ENCODE results near the gene NDFIP1. TPM values are rescaled to one million over a fixed set of nuclear protein-coding genes. Genes with fewer than 3 reads are reported as not detected.

The NDFIP1 gene
- total RNA-seq, 1 donor from 2014 or later, result 62.1 TPM

GRCh38 chr5:142120247-142120935 is 11.8 kb downstream of the NDFIP1 start:
- DNase-seq, result no peak
- Histone ChIP-seq H3K4me3 (no peak overlapping the region), H3K27me3 (ENCODE audit: low read depth) (no peaks in the 10 kb centered on the region), H3K36me3 (peaks cover 10% of the 10 kb centered on the region), H3K9me3 (replicated peaks) (peaks cover under 1% of the 10 kb centered on the region), H3K4me1 (peaks cover 75% of the 10 kb centered on the region), H3K27ac (replicated peaks) (no peak overlapping the region)
- intact Hi-C loops (cut with micrococcal nuclease), result no loop called here
- TF ChIP-seq CTCF (IDR thresholded peaks at IDR 0.05; ENCODE audit: borderline replicate concordance), result no peak

GRCh38 chr5:142122121-142122520 is 13.5 kb downstream of the NDFIP1 start:
- peaks cover 4% of the 10 kb centered on the region for H3K9me3 ChIP-seq (replicated peaks)
- H3K36me3 ChIP-seq, result peaks cover 10% of the 10 kb centered on the region
- no peak for TF ChIP-seq CTCF (IDR thresholded peaks at IDR 0.05; ENCODE audit: borderline replicate concordance)
- no peak overlapping the region for H3K4me3 ChIP-seq
- H3K27me3 ChIP-seq (ENCODE audit: low read depth), result no peaks in the 10 kb centered on the region
- DNase-seq, result no peak
- intact Hi-C loops (cut with micrococcal nuclease), result no loop called here
- peaks cover 69% of the 10 kb centered on the region for H3K4me1 ChIP-seq
- no peak overlapping the region for H3K27ac ChIP-seq (replicated peaks)

- peaks cover 4% of the 10 kb centered on the region for H3K9me3 ChIP-seq (replicated peaks)
- TF ChIP-seq CTCF (IDR thresholded peaks at IDR 0.05; ENCODE audit: borderline replicate concordance), result no peak
- intact Hi-C loops (cut with micrococcal nuclease), result no loop called here
- H3K4me3 ChIP-seq, result no peak overlapping the region
- no peak overlapping the region for H3K27ac ChIP-seq (replicated peaks)
- H3K27me3 ChIP-seq (ENCODE audit: low read depth), result no peaks in the 10 kb centered on the region
- peaks cover 10% of the 10 kb centered on the region for H3K36me3 ChIP-seq
- H3K4me1 ChIP-seq, result peaks cover 61% of the 10 kb centered on the region
- DNase-seq, result no peak
Measured at GRCh38 chr5:142125378-142125777, 16.8 kb downstream of the NDFIP1 start.

- TF ChIP-seq CTCF (IDR thresholded peaks at IDR 0.05; ENCODE audit: borderline replicate concordance), result no peak
- no peak for DNase-seq
- intact Hi-C loops (cut with micrococcal nuclease), result no loop called here
- peaks cover 4% of the 10 kb centered on the region for H3K9me3 ChIP-seq (replicated peaks)
- peaks cover 56% of the 10 kb centered on the region for H3K4me1 ChIP-seq
- H3K4me3 ChIP-seq, result no peak overlapping the region
- H3K36me3 ChIP-seq, result peaks cover 10% of the 10 kb centered on the region
- no peak overlapping the region for H3K27ac ChIP-seq (replicated peaks)
- no peaks in the 10 kb centered on the region for H3K27me3 ChIP-seq (ENCODE audit: low read depth)
Measured at GRCh38 chr5:142125963-142126362, 17.4 kb downstream of the NDFIP1 start.

- peaks cover 18% of the 10 kb centered on the region for H3K36me3 ChIP-seq
- peaks cover 47% of the 10 kb centered on the region for H3K4me1 ChIP-seq
- TF ChIP-seq CTCF (IDR thresholded peaks at IDR 0.05; ENCODE audit: borderline replicate concordance), result no peak
- DNase-seq, result no peak
- peaks cover 4% of the 10 kb centered on the region for H3K9me3 ChIP-seq (replicated peaks)
- no peak overlapping the region for H3K4me3 ChIP-seq
- H3K27me3 ChIP-seq (ENCODE audit: low read depth), result no peaks in the 10 kb centered on the region
- intact Hi-C loops (cut with micrococcal nuclease), result no loop called here
- H3K27ac ChIP-seq (replicated peaks), result no peak overlapping the region
Measured at GRCh38 chr5:142128675-142129208, 20.2 kb downstream of the NDFIP1 start.

Measured in left ventricle myocardium inferior (tissue), 1 donor.